Nephron progenitor cell (in vitro differentiated cells): Measurements from ENCODE around the gene TIAM2.

Experiments used
- DNase-seq: peaks from one replicate; pipeline ENCODE4 v3.0.0; 2021
- H3K27ac Mint-ChIP-seq: 2 replicates; pipeline ENCODE4 v1.8.0; 2021; ENCODE audit warnings: mild to moderate bottlenecking, moderate library complexity, mixed read lengths
- H3K27me3 Mint-ChIP-seq: 2 replicates; pipeline ENCODE4 v1.8.0; 2021; ENCODE audit warnings: mild to moderate bottlenecking, low read depth, mixed read lengths; ENCODE audit not compliant: poor library complexity
- H3K36me3 Mint-ChIP-seq: 2 replicates; pipeline ENCODE4 v1.8.0; 2021; ENCODE audit warnings: low read depth, mixed read lengths
- H3K4me1 Mint-ChIP-seq: 2 replicates; pipeline ENCODE4 v1.8.0; 2021; ENCODE audit warnings: mixed read lengths
- H3K4me3 Mint-ChIP-seq: 2 replicates; pipeline ENCODE4 v1.8.0; 2021; ENCODE audit warnings: mild to moderate bottlenecking, moderate library complexity, mixed read lengths
- H3K9me3 Mint-ChIP-seq: 2 replicates; pipeline ENCODE4 v1.8.0; 2021; ENCODE audit warnings: mild to moderate bottlenecking, moderate library complexity, mixed read lengths
- CTCF ChIP-seq: fragments of 200-600 bp; sonication (generic); IDR thresholded peaks from 2 replicates; pipeline ENCODE4 v1.5.0; 2021; ENCODE audit warnings: antibody characterized with exemption

TIAM2 gene

DNA sequence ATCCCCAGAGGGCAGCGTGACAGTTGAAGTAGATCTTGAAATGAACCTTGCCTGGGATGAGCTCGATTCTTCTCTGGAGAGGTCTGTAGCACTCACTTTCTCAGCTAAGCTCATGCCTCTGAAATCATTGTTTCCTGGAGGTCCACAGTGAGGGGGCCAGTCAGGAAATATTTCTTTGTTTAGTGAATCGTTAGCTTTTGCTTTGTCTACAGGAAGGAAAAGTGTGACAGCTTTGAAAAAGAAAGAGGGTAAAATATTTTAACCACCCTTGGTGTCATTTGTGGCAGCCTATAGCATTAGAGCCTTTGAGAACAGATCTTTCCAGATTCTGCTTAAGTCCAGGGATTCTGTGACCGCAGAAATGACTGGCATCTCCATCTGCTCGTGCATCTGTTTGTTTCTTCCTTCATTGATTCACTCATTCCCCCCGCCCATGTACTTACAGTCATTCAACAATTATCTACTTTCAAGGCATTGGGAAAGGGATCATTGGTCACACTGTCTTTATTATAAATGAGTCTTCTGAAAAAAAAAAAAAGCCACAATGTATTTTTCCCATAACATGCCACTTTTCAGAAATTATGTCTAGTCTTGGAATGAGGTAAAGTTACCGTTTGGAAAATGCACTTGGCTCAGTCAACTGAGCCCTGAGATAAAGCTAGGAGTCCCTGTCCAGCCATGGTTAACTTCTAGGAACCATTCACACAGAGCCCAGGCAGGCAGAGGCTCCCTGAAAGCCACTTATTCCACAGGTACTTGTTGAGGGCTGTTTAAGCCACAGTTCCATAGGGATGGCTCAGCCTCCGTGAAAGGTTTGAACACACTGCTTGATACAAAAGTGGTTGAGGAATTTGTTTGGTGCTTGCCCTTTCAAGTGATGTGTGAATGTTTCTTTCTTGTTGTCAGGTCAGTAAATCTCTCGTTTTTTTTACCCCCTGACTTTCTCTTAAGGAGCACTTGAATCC is 86.0 kb downstream of the TIAM2 start:
- Mint-ChIP-seq H3K27me3 (peaks cover 3% of the 10 kb centered on the region), H3K27ac (peak overlapping the region; percentile 54), H3K4me1 (peaks cover 32% of the 10 kb centered on the region), H3K4me3 (no peak overlapping the region), H3K9me3 (no peaks in the 10 kb centered on the region), H3K36me3 (no peaks in the 10 kb centered on the region)
- TF ChIP-seq CTCF, result no peak
- no peak for DNase-seq

GRCh38 chr6:155084431-155085123 is 89.5 kb downstream of the TIAM2 start:
- Mint-ChIP-seq H3K4me3 (no peak overlapping the region), H3K36me3 (no peaks in the 10 kb centered on the region), H3K27ac (no peak overlapping the region), H3K9me3 (no peaks in the 10 kb centered on the region), H3K4me1 (peaks cover 5% of the 10 kb centered on the region), H3K27me3 (peaks cover 3% of the 10 kb centered on the region)
- DNase-seq, result no peak
- no peak for TF ChIP-seq CTCF

- H3K36me3 Mint-ChIP-seq, result no peaks in the 10 kb centered on the region
- H3K4me1 Mint-ChIP-seq, result no peaks in the 10 kb centered on the region
- DNase-seq, result no peak
- TF ChIP-seq CTCF, result no peak
- no peaks in the 10 kb centered on the region for H3K9me3 Mint-ChIP-seq
- no peak overlapping the region for H3K4me3 Mint-ChIP-seq
- H3K27me3 Mint-ChIP-seq, result no peaks in the 10 kb centered on the region
- no peak overlapping the region for H3K27ac Mint-ChIP-seq
Measured at GRCh38 chr6:155085582-155086257, 90.6 kb downstream of the TIAM2 start.

GRCh38 chr6:155088856-155089255 is 93.7 kb downstream of the TIAM2 start:
- no peak for DNase-seq
- Mint-ChIP-seq H3K27ac (no peak overlapping the region), H3K4me3 (no peak overlapping the region), H3K9me3 (no peaks in the 10 kb centered on the region), H3K27me3 (no peaks in the 10 kb centered on the region), H3K36me3 (peaks cover 5% of the 10 kb centered on the region), H3K4me1 (peaks cover 5% of the 10 kb centered on the region)
- TF ChIP-seq CTCF, result no peak

DNA sequence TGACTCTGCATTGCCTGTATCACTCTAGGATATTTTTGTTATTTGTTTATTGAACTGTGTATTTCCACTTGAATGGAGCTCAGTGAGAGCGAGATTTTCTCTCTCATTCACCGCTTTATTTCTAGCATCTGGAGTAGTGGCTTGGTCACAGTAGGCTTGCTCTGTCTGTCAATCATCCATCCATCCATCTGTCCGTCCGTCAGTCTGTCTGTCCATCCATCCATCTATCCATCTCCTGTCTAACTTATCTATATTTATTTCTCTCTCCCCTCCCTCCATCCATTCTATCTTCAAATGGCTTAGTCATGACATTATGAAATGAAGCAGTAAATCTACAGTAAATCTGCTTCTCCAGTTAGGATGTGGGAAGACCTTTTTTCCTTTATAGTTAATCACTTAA is 94.6 kb downstream of the TIAM2 start:
- H3K27ac Mint-ChIP-seq, result no peak overlapping the region
- H3K9me3 Mint-ChIP-seq, result no peaks in the 10 kb centered on the region
- peaks cover 5% of the 10 kb centered on the region for H3K36me3 Mint-ChIP-seq
- peaks cover 5% of the 10 kb centered on the region for H3K4me1 Mint-ChIP-seq
- H3K27me3 Mint-ChIP-seq, result no peaks in the 10 kb centered on the region
- no peak overlapping the region for H3K4me3 Mint-ChIP-seq
- no peak for DNase-seq
- no peak for TF ChIP-seq CTCF
